Measurements from ENCODE around the gene A2M.
A peak's percentile ranks its signal among the peaks of the same experiment; 100 is the strongest.

The A2M gene

GRCh38 chr12:9115731-9116559 is at the start of gene A2M:
Gene A2M (minus strand): TSS chr12:9115919. CDS start chr12:9115849, 70 bp downstream.
- H3K27me3 ChIP-seq (ENCODE audit: insufficient read depth, low read depth, severe bottlenecking) = no peaks in the 10 kb centered on the region
- H3K36me3 ChIP-seq = no peaks in the 10 kb centered on the region
- H3K9me3 ChIP-seq (ENCODE audit: severe bottlenecking) = no peaks in the 10 kb centered on the region
- no peak within 1 kb of the TSS for H3K27ac ChIP-seq
- H3K4me3 ChIP-seq (ENCODE audit: low read depth, low read length) = no peak within 1 kb of the TSS
- no peak for DNase-seq
- TF ChIP-seq CTCF (IDR thresholded peaks at IDR 0.05; ENCODE audit: low read depth, low read length) = no peak

- TF ChIP-seq CTCF (IDR thresholded peaks at IDR 0.05; ENCODE audit: low read depth, low read length) = no peak
- H3K9me3 ChIP-seq (ENCODE audit: severe bottlenecking) = no peaks in the 10 kb centered on the region
- H3K27me3 ChIP-seq (ENCODE audit: insufficient read depth, low read depth, severe bottlenecking) = no peaks in the 10 kb centered on the region
- DNase-seq = no peak
- no peaks in the 10 kb centered on the region for H3K36me3 ChIP-seq
- H3K27ac ChIP-seq = no peak overlapping the region
- no peak overlapping the region for H3K4me3 ChIP-seq (ENCODE audit: low read depth, low read length)
Observed at GRCh38 chr12:9163392-9163791, 47.7 kb upstream of the A2M start.

GRCh38 chr12:9156119-9156518 is 40.4 kb upstream of the A2M start:
- Histone ChIP-seq H3K4me3 (ENCODE audit: low read depth, low read length) (no peak overlapping the region), H3K27me3 (ENCODE audit: insufficient read depth, low read depth, severe bottlenecking) (no peaks in the 10 kb centered on the region), H3K27ac (no peak overlapping the region), H3K9me3 (ENCODE audit: severe bottlenecking) (no peaks in the 10 kb centered on the region), H3K36me3 (no peaks in the 10 kb centered on the region)
- TF ChIP-seq CTCF (IDR thresholded peaks at IDR 0.05; ENCODE audit: low read depth, low read length) = no peak
- DNase-seq = no peak

- H3K9me3 ChIP-seq (ENCODE audit: severe bottlenecking) = peaks cover 4% of the 10 kb centered on the region
- TF ChIP-seq CTCF (IDR thresholded peaks at IDR 0.05; ENCODE audit: low read depth, low read length) = peak; percentile 23; the same call in 1 of the 2 replicates
- H3K27me3 ChIP-seq (ENCODE audit: insufficient read depth, low read depth, severe bottlenecking) = no peaks in the 10 kb centered on the region
- no peaks in the 10 kb centered on the region for H3K36me3 ChIP-seq
- no peak overlapping the region for H3K4me3 ChIP-seq (ENCODE audit: low read depth, low read length)
- no peak overlapping the region for H3K27ac ChIP-seq
- DNase-seq = no peak
Observed at GRCh38 chr12:9149372-9149771, 33.7 kb upstream of the A2M start.

- DNase-seq = no peak
- Histone ChIP-seq H3K9me3 (ENCODE audit: severe bottlenecking) (peaks cover 8% of the 10 kb centered on the region), H3K27me3 (ENCODE audit: insufficient read depth, low read depth, severe bottlenecking) (no peaks in the 10 kb centered on the region), H3K4me3 (ENCODE audit: low read depth, low read length) (no peak overlapping the region), H3K36me3 (no peaks in the 10 kb centered on the region), H3K27ac (no peak overlapping the region)
- no peak for TF ChIP-seq CTCF (IDR thresholded peaks at IDR 0.05; ENCODE audit: low read depth, low read length)
Observed at GRCh38 chr12:9148926-9149325, 33.2 kb upstream of the A2M start.

GRCh38 chr12:9147461-9147860 is 31.7 kb upstream of the A2M start:
- H3K36me3 ChIP-seq = no peaks in the 10 kb centered on the region
- H3K27ac ChIP-seq = no peak overlapping the region
- no peak for DNase-seq
- peaks cover 9% of the 10 kb centered on the region for H3K9me3 ChIP-seq (ENCODE audit: severe bottlenecking)
- no peak for TF ChIP-seq CTCF (IDR thresholded peaks at IDR 0.05; ENCODE audit: low read depth, low read length)
- no peak overlapping the region for H3K4me3 ChIP-seq (ENCODE audit: low read depth, low read length)
- H3K27me3 ChIP-seq (ENCODE audit: insufficient read depth, low read depth, severe bottlenecking) = no peaks in the 10 kb centered on the region

Data from WERI-Rb-1 (cell line).